Stimulated activated CD8-positive, alpha-beta memory T cell treated with anti-CD3 and anti-CD28 coated beads, Interleukin-4, amount 100 ng/mL, for 48 hours (primary cell): ENCODE measurements around the gene ARHGAP28.
A peak's percentile ranks its signal among the peaks of the same experiment; 100 is the strongest.
"Not testable (repeated sequence)": the region's sequence is repeated elsewhere in the genome, so short reads cannot be mapped to it uniquely, and the experiment has no call there.

Experiments
- DNase-seq: peaks from one replicate; pipeline ENCODE4 v3.0.0-alpha.2; 2020

ARHGAP28 gene

GRCh38 chr18:6878556-6879297, 149.2 kb downstream of the ARHGAP28 start:
- DNase-seq: no peak

GRCh38 chr18:6879508-6880195, 150.1 kb downstream of the ARHGAP28 start:
- no peak for DNase-seq

DNA sequence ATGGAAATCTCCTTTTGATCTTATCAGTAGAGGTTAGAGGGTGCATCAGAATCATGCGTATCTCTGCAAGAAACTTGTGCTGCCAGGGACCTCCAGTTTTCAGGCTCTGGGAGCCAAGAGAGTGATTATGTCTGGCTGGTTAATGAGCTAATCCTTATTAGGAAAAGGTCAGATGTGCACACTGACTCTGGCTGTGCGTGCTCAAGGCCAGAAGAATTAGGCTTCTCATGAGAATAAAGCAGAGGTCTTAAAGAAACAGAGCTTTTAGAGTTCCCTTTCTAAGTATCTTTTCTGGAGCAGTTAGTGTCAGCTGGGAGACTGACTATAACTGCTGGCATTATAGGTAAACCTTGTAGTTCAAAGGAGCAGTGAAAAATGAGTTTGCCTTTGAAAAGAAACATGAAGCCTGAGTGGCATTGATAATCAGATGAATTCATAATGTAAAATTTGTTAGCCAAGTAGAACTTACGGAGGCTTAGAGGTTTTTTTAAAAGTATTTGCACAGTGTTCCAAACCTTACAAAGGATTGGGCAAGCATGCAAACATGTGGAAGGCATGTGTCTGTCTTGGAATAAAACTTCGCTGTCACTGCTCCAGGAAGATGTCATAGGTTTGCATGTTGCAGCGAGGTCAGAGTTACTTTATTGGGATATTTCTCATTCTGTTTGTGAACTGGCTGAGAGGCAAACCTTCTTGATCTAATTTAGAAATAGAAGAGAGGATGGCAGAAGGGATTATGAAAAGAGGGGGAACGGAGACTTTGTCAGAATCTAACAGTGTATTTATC, 151.7 kb downstream of the ARHGAP28 start:
- DNase-seq: no peak

- no peak for DNase-seq
Measured at GRCh38 chr18:6882401-6882800, 152.9 kb downstream of the ARHGAP28 start.

- no peak for DNase-seq
Measured at GRCh38 chr18:6885006-6885481, 155.5 kb downstream of the ARHGAP28 start.

DNA sequence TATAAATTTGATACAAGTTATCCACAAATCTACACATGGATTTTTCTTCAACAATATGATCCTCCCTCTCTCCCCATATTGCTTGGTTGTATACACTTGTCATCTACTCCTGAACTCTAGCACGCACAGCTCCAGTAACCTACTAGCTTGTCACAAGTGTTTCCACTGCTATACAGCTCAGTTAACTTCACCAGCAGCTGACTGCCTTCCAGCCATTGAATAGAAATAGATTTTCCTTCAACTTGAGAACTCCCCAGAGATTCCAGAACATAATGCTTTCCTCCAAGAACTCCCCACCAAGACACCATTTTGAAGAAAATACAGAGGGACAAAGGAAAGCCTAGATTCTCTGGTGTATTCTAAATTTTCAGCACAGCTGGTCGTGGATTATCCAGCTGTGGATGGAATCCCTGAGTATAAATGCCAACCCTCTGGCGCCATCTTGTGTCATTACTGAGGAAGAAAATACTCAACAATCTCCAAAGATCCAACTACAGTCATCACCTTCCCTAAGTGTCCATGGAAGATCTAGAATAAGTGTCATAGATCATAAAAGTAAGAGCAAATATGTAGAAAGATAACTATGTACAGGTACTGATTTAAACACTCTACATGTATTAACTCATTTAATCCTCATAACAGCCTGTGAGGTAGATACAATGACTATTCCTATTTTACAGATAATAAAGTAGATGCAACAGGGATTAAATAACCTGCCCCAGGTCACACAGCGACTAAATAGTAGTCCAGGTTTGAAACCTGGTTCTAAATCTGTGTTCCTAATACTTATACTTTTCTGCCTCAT, 156.7 kb downstream of the ARHGAP28 start:
- peak; percentile 27 for DNase-seq

- no peak for DNase-seq
Measured at GRCh38 chr18:6886797-6887330, 157.3 kb downstream of the ARHGAP28 start.

- DNase-seq: no peak
Measured at GRCh38 chr18:6891788-6892187, 162.3 kb downstream of the ARHGAP28 start.

- DNase-seq: no peak
Measured at GRCh38 chr18:6901286-6901926, 171.9 kb downstream of the ARHGAP28 start.

DNA sequence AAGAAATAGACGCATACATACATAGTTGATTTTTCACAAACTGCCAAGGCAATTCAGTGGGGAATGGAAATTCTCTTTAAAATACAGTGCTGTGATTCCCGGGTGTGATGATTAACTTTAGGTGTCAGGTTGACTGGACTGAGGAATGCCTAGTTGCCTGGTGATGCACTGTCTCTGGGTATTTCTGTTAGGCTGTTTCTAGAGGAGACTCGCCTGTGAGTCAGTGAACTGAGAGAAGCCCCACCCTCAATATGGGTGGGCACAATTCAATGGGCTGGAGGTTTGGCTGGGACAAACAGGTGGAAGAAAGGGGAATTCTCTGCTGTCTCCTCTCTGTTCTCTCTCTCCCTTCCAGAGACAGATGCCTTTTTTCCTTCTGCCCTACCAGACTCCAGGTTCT, 187.6 kb downstream of the ARHGAP28 start:
- no peak for DNase-seq

- peak; percentile 58 for DNase-seq
Measured at GRCh38 chr18:6920099-6920955, 190.8 kb downstream of the ARHGAP28 start.

- DNase-seq: no peak
Measured at GRCh38 chr18:6921571-6921970, 192.1 kb downstream of the ARHGAP28 start.

DNA sequence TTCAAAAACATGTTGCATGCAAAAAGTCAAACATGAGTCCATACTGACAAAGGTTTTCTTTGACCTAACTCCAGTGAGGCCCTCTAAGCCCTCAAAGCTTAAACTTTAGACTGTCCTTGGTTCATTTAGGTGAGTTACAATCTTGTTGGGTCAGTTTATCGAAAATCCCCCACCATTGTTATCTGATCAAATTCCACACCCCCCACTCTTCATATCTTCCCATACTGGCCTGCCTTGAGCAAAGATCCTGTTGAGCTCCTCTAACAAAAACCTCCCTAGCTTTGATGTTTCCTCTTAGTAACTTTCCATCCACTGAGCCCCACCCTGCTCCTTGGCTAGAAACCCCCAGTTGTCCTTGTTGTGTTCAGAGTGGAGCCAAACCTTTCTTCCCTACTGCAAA, 193.7 kb downstream of the ARHGAP28 start:
- no peak for DNase-seq

GRCh38 chr18:6927153-6927552, 197.6 kb downstream of the ARHGAP28 start:
- no peak for DNase-seq

GRCh38 chr18:6928359-6928758, 198.8 kb downstream of the ARHGAP28 start:
- no peak for DNase-seq

DNA sequence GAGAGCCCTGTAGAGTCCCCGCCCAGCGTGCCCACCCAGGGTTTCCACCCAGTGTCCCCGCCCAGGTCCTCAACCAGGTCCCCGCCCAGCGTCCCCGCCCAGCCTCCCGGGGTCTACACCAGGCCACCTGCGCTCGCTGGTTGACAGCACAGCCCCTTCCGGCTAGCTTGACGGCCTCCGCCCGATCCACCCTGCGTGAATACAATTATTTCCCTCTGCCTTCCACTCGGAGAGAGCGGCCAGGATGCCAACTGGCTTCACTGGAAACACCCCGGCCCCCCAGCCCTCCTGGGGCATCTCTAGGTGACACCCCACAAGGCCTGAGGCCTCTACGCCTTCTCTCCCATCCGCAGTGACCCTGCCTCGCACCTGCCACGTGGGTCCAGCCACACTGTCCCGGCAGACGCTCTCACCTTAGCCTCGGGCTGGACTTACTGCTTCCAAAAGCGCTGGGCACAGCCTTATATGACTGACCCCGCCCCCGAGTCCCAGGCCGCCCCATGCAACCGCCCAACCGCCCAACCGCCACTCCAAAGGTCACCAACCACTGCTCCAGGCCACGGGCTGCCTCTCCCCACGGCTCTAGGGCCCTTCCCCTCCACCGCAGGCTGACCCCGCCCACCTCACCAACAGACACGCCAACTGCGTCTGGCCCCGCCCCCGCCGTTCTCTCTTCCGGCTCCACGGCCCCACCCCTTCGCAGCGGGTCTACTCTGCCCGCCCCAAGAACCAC, 200.0 kb downstream of the ARHGAP28 start:
- no peak for DNase-seq

DNA sequence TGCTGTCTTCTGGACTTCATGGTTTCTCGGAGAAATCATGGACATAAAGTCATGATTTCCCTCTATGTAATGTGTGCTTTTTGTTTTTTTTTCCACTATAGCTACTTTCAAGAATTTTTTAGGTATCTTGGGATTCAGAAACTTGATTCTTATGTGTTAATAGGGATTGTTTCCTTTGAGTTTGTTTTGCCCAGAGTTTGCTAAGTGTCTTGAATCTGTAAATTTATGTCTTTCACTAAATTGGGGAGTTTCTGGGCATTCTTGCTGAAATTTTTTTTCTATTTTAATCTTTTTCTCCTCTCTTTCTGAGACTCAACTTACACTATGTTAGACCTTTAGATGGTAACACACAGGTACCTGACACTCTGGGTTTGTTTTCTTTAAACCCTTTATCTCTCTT, 205.3 kb downstream of the ARHGAP28 start:
- no peak for DNase-seq

- no peak for DNase-seq
Measured at GRCh38 chr18:6938003-6938402, 208.5 kb downstream of the ARHGAP28 start.

GRCh38 chr18:6938403-6938802, 208.9 kb downstream of the ARHGAP28 start:
- DNase-seq: not testable (repeated sequence)

- DNase-seq: no peak
Measured at GRCh38 chr18:6939972-6940371, 210.5 kb downstream of the ARHGAP28 start.
